Dermis microvascular lymphatic vessel endothelial cell (primary cell): ENCODE measurements around the gene C20orf144. TPM values are rescaled to one million over a fixed set of nuclear protein-coding genes. Genes with fewer than 3 reads are reported as not detected.

Experiments
- total RNA-seq: library from RNA; depleted of rRNA; stranded (reverse); fragments of >200 nt; gene quantifications from 2 replicates; pipeline ENCODE4 v1.2.1, GENCODE V29; 2014

Gene C20orf144
- total RNA-seq, 1 donor from 2014 or later: under 0.01 TPM

Other genes with a start within 250 kb of the C20orf144 start
- gene SNTA1, start 218.6 kb upstream of the C20orf144 start, total RNA-seq: 6.2 and 7.5 TPM in 2 replicates
- 2.6 and 5.1 TPM in 2 replicates for gene CBFA2T2, start 172.2 kb upstream of the C20orf144 start, total RNA-seq
- gene ACTL10, start 4.6 kb downstream of the C20orf144 start, total RNA-seq: 1.0 and 1.4 TPM in 2 replicates
- gene NECAB3, start 12.1 kb downstream of the C20orf144 start, total RNA-seq: 6.9 and 10.9 TPM in 2 replicates
- gene E2F1, start 24.1 kb downstream of the C20orf144 start, total RNA-seq: 6.3 and 7.6 TPM in 2 replicates
- 4.2 and 6.3 TPM in 2 replicates for gene PXMP4, start 58.0 kb downstream of the C20orf144 start, total RNA-seq
- 0.77 and 1.4 TPM in 2 replicates for gene ZNF341, start 69.7 kb downstream of the C20orf144 start, total RNA-seq
- gene CHMP4B, start 149.0 kb downstream of the C20orf144 start, total RNA-seq: 27.6 and 50.3 TPM in 2 replicates